Mesenchymal stem cell (in vitro differentiated cells and primary cell): ENCODE results near the gene COMP.
A peak's percentile ranks its signal among the peaks of the same experiment; 100 is the strongest.

Experiments used
- DNase-seq: peaks from one replicate; pipeline ENCODE4 v3.0.0-alpha.2; 2013
- H2AFZ ChIP-seq: one replicate; pipeline ENCODE4 v1.6.1; 2013; ENCODE audit warnings: low read depth, mild to moderate bottlenecking, control low read depth, inconsistent platforms, low read length, moderate library complexity
- H2AK5ac ChIP-seq: 2 replicates; pipeline ENCODE4 v1.6.1; 2013; ENCODE audit warnings: low read length, moderate library complexity, mild to moderate bottlenecking, inconsistent platforms; ENCODE audit not compliant: severe bottlenecking
- H2BK120ac ChIP-seq: one replicate; pipeline ENCODE4 v1.6.1; 2013; ENCODE audit warnings: low read depth, mild to moderate bottlenecking, inconsistent platforms, low read length, moderate library complexity
- H2BK12ac ChIP-seq, 2 experiments: one replicate each; pipeline ENCODE4 v1.6.1; 2013; ENCODE audit warnings: inconsistent platforms in 2 of 2, low read length in 2 of 2, mild to moderate bottlenecking in 2 of 2, moderate library complexity in 2 of 2, control low read depth in 1 of 2
- H2BK15ac ChIP-seq: one replicate; pipeline ENCODE4 v1.6.1; 2013; ENCODE audit warnings: mild to moderate bottlenecking, low read depth, inconsistent platforms; ENCODE audit not compliant: poor library complexity, severe bottlenecking
- H2BK5ac ChIP-seq: 2 replicates; pipeline ENCODE4 v1.6.1; 2013; ENCODE audit warnings: low read depth, mild to moderate bottlenecking, low read length, control low read depth, inconsistent platforms; ENCODE audit not compliant: poor library complexity, severe bottlenecking
- H3K14ac ChIP-seq, 2 experiments: one replicate each; pipeline ENCODE4 v1.6.1; 2013; ENCODE audit warnings: inconsistent platforms in 2 of 2, low read length in 2 of 2, control low read depth in 1 of 2, mild to moderate bottlenecking in 1 of 2, moderate library complexity in 1 of 2
- H3K18ac ChIP-seq, 2 experiments: one replicate each; pipeline ENCODE4 v1.6.1; 2013; ENCODE audit warnings: inconsistent platforms in 2 of 2, low read length in 2 of 2, control low read depth in 1 of 2, low read depth in 1 of 2, mild to moderate bottlenecking in 1 of 2
- H3K23ac ChIP-seq, 2 experiments: one replicate each; pipeline ENCODE4 v1.6.1; 2013; ENCODE audit warnings: inconsistent platforms in 2 of 2, low read length in 2 of 2, mild to moderate bottlenecking in 2 of 2, moderate library complexity in 2 of 2, control low read depth in 1 of 2
- H3K27ac ChIP-seq: 2 replicates; pipeline ENCODE4 v1.5.1; 2013; ENCODE audit warnings: mild to moderate bottlenecking, moderate library complexity, low read length, control low read depth, inconsistent platforms; ENCODE audit not compliant: poor library complexity, severe bottlenecking
- H3K27me3 ChIP-seq, 2 experiments: 2 replicates each; pipeline versions ENCODE4 v1.6.1 to v1.7.0; 2013; ENCODE audit warnings: low read length in 2 of 2, mild to moderate bottlenecking in 2 of 2, moderate library complexity in 2 of 2, control low read depth in 1 of 2, inconsistent platforms in 1 of 2; ENCODE audit not compliant: control insufficient read depth in 1 of 2, insufficient read depth in 1 of 2
- H3K36me3 ChIP-seq, 2 experiments: 2 replicates each; pipeline versions ENCODE4 v1.6.1 to v1.7.0; 2013; ENCODE audit warnings: low read length in 2 of 2, control low read depth in 1 of 2, inconsistent platforms in 1 of 2, low read depth in 1 of 2, mild to moderate bottlenecking in 1 of 2; ENCODE audit not compliant: insufficient read depth in 2 of 2, control insufficient read depth in 1 of 2
- H3K4ac ChIP-seq, 2 experiments: one replicate each; pipeline ENCODE4 v1.6.1; 2013; ENCODE audit warnings: inconsistent platforms in 2 of 2, low read length in 2 of 2, mild to moderate bottlenecking in 2 of 2, moderate library complexity in 2 of 2, control low read depth in 1 of 2, low read depth in 1 of 2
- H3K4me1 ChIP-seq: 2 replicates; pipeline ENCODE4 v1.6.1; 2013; ENCODE audit warnings: low read depth, low read length, control low read depth; ENCODE audit not compliant: control insufficient read depth, insufficient read depth
- H3K4me2 ChIP-seq: 2 replicates; pipeline ENCODE4 v1.6.1; 2013; ENCODE audit warnings: low read length, mild to moderate bottlenecking, inconsistent platforms; ENCODE audit not compliant: poor library complexity, severe bottlenecking
- H3K4me3 ChIP-seq, 2 experiments: 2 replicates each; pipeline versions ENCODE4 v1.5.1 to v1.7.0; 2013; ENCODE audit warnings: low read length in 2 of 2, mild to moderate bottlenecking in 2 of 2, control low read depth in 1 of 2, low read depth in 1 of 2; ENCODE audit not compliant: insufficient read depth in 1 of 2
- H3K79me1 ChIP-seq: replicated peaks from 2 replicates; pipeline ENCODE4 v1.6.1; 2013; ENCODE audit warnings: mild to moderate bottlenecking, control low read depth, low read length, inconsistent platforms; ENCODE audit not compliant: poor library complexity, severe bottlenecking
- H3K9ac ChIP-seq: 2 replicates; pipeline ENCODE4 v1.7.0; 2013; ENCODE audit warnings: mild to moderate bottlenecking, low read length, moderate library complexity
- H3K9me3 ChIP-seq: 2 replicates; pipeline ENCODE4 v1.7.0; 2013; ENCODE audit warnings: mild to moderate bottlenecking, low read length; ENCODE audit not compliant: control insufficient read depth
- H4K8ac ChIP-seq: one replicate; pipeline ENCODE4 v1.6.1; 2013; ENCODE audit warnings: inconsistent platforms, mild to moderate bottlenecking, low read length, moderate library complexity
- H4K91ac ChIP-seq: one replicate; pipeline ENCODE4 v1.6.1; 2013; ENCODE audit warnings: mild to moderate bottlenecking, low read length, inconsistent platforms
- WGBS: methylation state at CpG from one replicate; pipeline ENCODE4 v1.1.7; 2013; ENCODE audit warnings: mixed read lengths; 5-methylcytosine and 5-hydroxymethylcytosine counted together

COMP gene

GRCh38 chr19:18776736-18777135 is 14.4 kb downstream of the COMP start:
- Histone ChIP-seq H3K27ac (no peak overlapping the region), H4K91ac (peak overlapping the region; percentile 34), H3K14ac (peak overlapping the region in 1 of 2 experiments; percentile 35), H2BK12ac (no peak overlapping the region), H3K27me3 (peaks cover 0 to 20% of the 10 kb centered on the region in 2 experiments), H3K79me1 (no peaks in the 10 kb centered on the region), H3K23ac (no peak overlapping the region), H4K8ac (no peak overlapping the region), H3K4me2 (no peak overlapping the region), H2AFZ (no peak overlapping the region), H3K4me3 (no peak overlapping the region), H3K18ac (no peak overlapping the region), H3K9ac (peak overlapping the region; percentile 56), H2AK5ac (no peak overlapping the region), H2BK120ac (no peak overlapping the region), H2BK15ac (peak overlapping the region; percentile 54), H3K4me1 (peaks cover 19% of the 10 kb centered on the region), H2BK5ac (no peak overlapping the region), H3K4ac (no peak overlapping the region), H3K9me3 (no peaks in the 10 kb centered on the region), H3K36me3 (peaks cover 0 to 4% of the 10 kb centered on the region in 2 experiments)
- 65% methylated on average over 12 of the region's 12 CpGs for WGBS
- peak; percentile 39 for DNase-seq

GRCh38 chr19:18776288-18776594 is 14.9 kb downstream of the COMP start:
- WGBS = 62% methylated on average over 4 of the region's 8 CpGs
- Histone ChIP-seq H3K4me1 (peaks cover 19% of the 10 kb centered on the region), H3K36me3 (peaks cover 0 to 4% of the 10 kb centered on the region in 2 experiments), H2AK5ac (no peak overlapping the region), H4K91ac (peak overlapping the region; percentile 7), H3K14ac (peak overlapping the region in 1 of 2 experiments; percentile 49), H3K4ac (no peak overlapping the region), H2BK12ac (no peak overlapping the region), H3K4me3 (no peak overlapping the region), H3K23ac (no peak overlapping the region), H3K4me2 (no peak overlapping the region), H4K8ac (no peak overlapping the region), H3K9me3 (no peaks in the 10 kb centered on the region), H2BK5ac (no peak overlapping the region), H2BK120ac (no peak overlapping the region), H3K18ac (peak overlapping the region in 1 of 2 experiments; percentile 25), H2AFZ (no peak overlapping the region), H2BK15ac (peak overlapping the region; percentile 49), H3K27ac (no peak overlapping the region), H3K9ac (peak overlapping the region; percentile 56), H3K27me3 (peaks cover 0 to 15% of the 10 kb centered on the region in 2 experiments), H3K79me1 (no peaks in the 10 kb centered on the region)
- peak; percentile 46 for DNase-seq

GRCh38 chr19:18775586-18776287 is 15.4 kb downstream of the COMP start:
- H2BK15ac ChIP-seq = peak overlapping the region; percentile 49
- H2BK120ac ChIP-seq = no peak overlapping the region
- no peak overlapping the region for H4K8ac ChIP-seq
- no peak overlapping the region for H2AFZ ChIP-seq
- H4K91ac ChIP-seq = peak overlapping the region; percentile 12
- H3K79me1 ChIP-seq = no peaks in the 10 kb centered on the region
- no peak overlapping the region for H3K27ac ChIP-seq
- H3K23ac ChIP-seq = no peak overlapping the region
- H2AK5ac ChIP-seq = no peak overlapping the region
- H2BK5ac ChIP-seq = no peak overlapping the region
- no peaks in the 10 kb centered on the region for H3K9me3 ChIP-seq
- WGBS = 91% methylated on average over 33 of the region's 33 CpGs
- H3K4me2 ChIP-seq = no peak overlapping the region
- DNase-seq = peak; percentile 28
- peak overlapping the region; percentile 56 for H3K9ac ChIP-seq
- H3K4me1 ChIP-seq = peaks cover 19% of the 10 kb centered on the region
- no peak overlapping the region for H3K14ac ChIP-seq
- H3K18ac ChIP-seq = no peak overlapping the region
- peaks cover 0 to 15% of the 10 kb centered on the region in 2 experiments for H3K27me3 ChIP-seq
- no peak overlapping the region for H2BK12ac ChIP-seq
- peaks cover 0 to 4% of the 10 kb centered on the region in 2 experiments for H3K36me3 ChIP-seq
- H3K4ac ChIP-seq = no peak overlapping the region
- H3K4me3 ChIP-seq = no peak overlapping the region

- no peak overlapping the region for H4K8ac ChIP-seq
- no peak overlapping the region for H2BK5ac ChIP-seq
- no peak overlapping the region for H2BK12ac ChIP-seq
- H3K4me2 ChIP-seq = no peak overlapping the region
- 94% methylated on average over 40 of the region's 40 CpGs for WGBS
- H3K9ac ChIP-seq = no peak overlapping the region
- no peak overlapping the region for H3K14ac ChIP-seq
- H3K27ac ChIP-seq = no peak overlapping the region
- no peak overlapping the region for H4K91ac ChIP-seq
- no peaks in the 10 kb centered on the region for H3K79me1 ChIP-seq
- H3K23ac ChIP-seq = no peak overlapping the region
- H3K18ac ChIP-seq = no peak overlapping the region
- H3K4ac ChIP-seq = no peak overlapping the region
- no peak overlapping the region for H2AK5ac ChIP-seq
- no peak overlapping the region for H3K4me3 ChIP-seq
- no peak overlapping the region for H2BK120ac ChIP-seq
- peaks cover 0 to 15% of the 10 kb centered on the region in 2 experiments for H3K27me3 ChIP-seq
- H2BK15ac ChIP-seq = no peak overlapping the region
- no peaks in the 10 kb centered on the region for H3K9me3 ChIP-seq
- peaks cover 19% of the 10 kb centered on the region for H3K4me1 ChIP-seq
- no peak for DNase-seq
- H2AFZ ChIP-seq = no peak overlapping the region
- peaks cover 0 to 4% of the 10 kb centered on the region in 2 experiments for H3K36me3 ChIP-seq
These were observed 16.2 kb downstream of the COMP start for GRCh38 chr19:18774782-18775444.
